Neural progenitor cell (in vitro differentiated cells): ENCODE measurements around the gene GYG1.
"Not testable (repeated sequence)": the region's sequence is repeated elsewhere in the genome, so short reads cannot be mapped to it uniquely, and the experiment has no call there.

Experiments used
- EZH2 ChIP-seq: fragments of 200-600 bp; sonication (generic); IDR thresholded peaks from 2 replicates; pipeline ENCODE4 v1.6.1; 2017; ENCODE audit warnings: antibody characterized with exemption, mild to moderate bottlenecking, moderate library complexity
- EZH2phosphoT487 ChIP-seq: fragments of 200-600 bp; sonication (generic); IDR thresholded peaks from 2 replicates; pipeline ENCODE4 v1.6.1; 2017; ENCODE audit warnings: antibody characterized with exemption
- TF ChIP-seq, protein P1 (sequence below): fragments of 200-600 bp; sonication (generic); IDR thresholded peaks from 2 replicates; pipeline ENCODE4 v1.5.1; 2017; ENCODE audit warnings: antibody characterized with exemption, mild to moderate bottlenecking

DNA sequence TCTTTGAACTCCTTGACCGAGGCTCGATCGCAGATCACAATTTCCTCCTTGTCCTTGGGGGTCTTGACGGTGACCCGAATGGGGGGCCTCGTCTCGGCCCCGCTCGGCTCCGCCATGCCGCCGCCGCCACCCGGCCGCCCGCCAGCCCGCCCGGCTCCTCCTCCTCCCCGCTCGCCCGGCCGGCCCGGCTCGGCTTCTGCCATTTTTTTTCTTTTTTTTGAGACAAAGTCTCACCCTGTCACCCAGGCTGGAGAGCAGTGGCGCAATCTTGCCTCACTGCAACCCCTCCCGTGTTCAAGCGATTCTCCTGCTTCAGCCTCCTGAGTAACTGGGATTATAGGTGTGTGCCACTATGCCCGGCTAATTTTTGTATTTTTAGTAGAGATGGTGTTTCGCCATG is 3.8 kb upstream of the GYG1 start:
- TF ChIP-seq, protein P1, sequence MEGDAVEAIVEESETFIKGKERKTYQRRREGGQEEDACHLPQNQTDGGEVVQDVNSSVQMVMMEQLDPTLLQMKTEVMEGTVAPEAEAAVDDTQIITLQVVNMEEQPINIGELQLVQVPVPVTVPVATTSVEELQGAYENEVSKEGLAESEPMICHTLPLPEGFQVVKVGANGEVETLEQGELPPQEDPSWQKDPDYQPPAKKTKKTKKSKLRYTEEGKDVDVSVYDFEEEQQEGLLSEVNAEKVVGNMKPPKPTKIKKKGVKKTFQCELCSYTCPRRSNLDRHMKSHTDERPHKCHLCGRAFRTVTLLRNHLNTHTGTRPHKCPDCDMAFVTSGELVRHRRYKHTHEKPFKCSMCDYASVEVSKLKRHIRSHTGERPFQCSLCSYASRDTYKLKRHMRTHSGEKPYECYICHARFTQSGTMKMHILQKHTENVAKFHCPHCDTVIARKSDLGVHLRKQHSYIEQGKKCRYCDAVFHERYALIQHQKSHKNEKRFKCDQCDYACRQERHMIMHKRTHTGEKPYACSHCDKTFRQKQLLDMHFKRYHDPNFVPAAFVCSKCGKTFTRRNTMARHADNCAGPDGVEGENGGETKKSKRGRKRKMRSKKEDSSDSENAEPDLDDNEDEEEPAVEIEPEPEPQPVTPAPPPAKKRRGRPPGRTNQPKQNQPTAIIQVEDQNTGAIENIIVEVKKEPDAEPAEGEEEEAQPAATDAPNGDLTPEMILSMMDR = not testable (repeated sequence)
- not testable (repeated sequence) for TF ChIP-seq EZH2phosphoT487, EZH2
